H9 (cell line): ENCODE data around the gene ITM2B. TPM values are rescaled to one million over a fixed set of nuclear protein-coding genes. Genes with fewer than 3 reads are reported as not detected.

Experiments used
- DNase-seq: peaks from one replicate; pipeline ENCODE4 v3.0.0-alpha.2; 2017
- H2AFZ ChIP-seq: one replicate; pipeline ENCODE4 v1.6.1; 2013; ENCODE audit warnings: mild to moderate bottlenecking, low read length, control low read depth, moderate library complexity
- H2AK5ac ChIP-seq: 2 replicates; pipeline ENCODE4 v1.6.1; 2013; ENCODE audit warnings: low read length, control low read depth, mixed read lengths; ENCODE audit not compliant: insufficient read length
- H2BK120ac ChIP-seq: one replicate; pipeline ENCODE4 v1.6.1; 2013; ENCODE audit warnings: low read depth, mild to moderate bottlenecking, low read length, control low read depth, inconsistent platforms; ENCODE audit not compliant: poor library complexity, severe bottlenecking
- H2BK12ac ChIP-seq: 2 replicates; pipeline ENCODE4 v1.6.1; 2013; ENCODE audit warnings: low read length, control low read depth, mixed read lengths, low read depth; ENCODE audit not compliant: insufficient read length
- H2BK15ac ChIP-seq: 2 replicates; pipeline ENCODE4 v1.6.1; 2013; ENCODE audit warnings: low read depth, low read length, control low read depth
- H2BK20ac ChIP-seq: one replicate; pipeline ENCODE4 v1.6.1; 2013; ENCODE audit warnings: low read depth, mild to moderate bottlenecking, low read length, control low read depth, inconsistent platforms; ENCODE audit not compliant: poor library complexity, severe bottlenecking
- H2BK5ac ChIP-seq: 2 replicates; pipeline ENCODE4 v1.6.1; 2013; ENCODE audit warnings: low read length, control low read depth, mixed read lengths; ENCODE audit not compliant: insufficient read length
- H3K14ac ChIP-seq: 2 replicates; pipeline ENCODE4 v1.6.1; 2013; ENCODE audit warnings: low read length, control low read depth; ENCODE audit not compliant: insufficient read depth
- H3K18ac ChIP-seq: 2 replicates; pipeline ENCODE4 v1.6.1; 2013; ENCODE audit warnings: low read depth, mild to moderate bottlenecking, mixed read lengths, low read length, control low read depth; ENCODE audit not compliant: insufficient read length
- H3K23ac ChIP-seq: 2 replicates; pipeline ENCODE4 v1.6.1; 2013; ENCODE audit warnings: low read length, control low read depth, mixed read lengths, low read depth; ENCODE audit not compliant: insufficient read length
- H3K23me2 ChIP-seq: 2 replicates; pipeline ENCODE4 v1.6.1; 2013; ENCODE audit warnings: low read depth, mild to moderate bottlenecking, mixed read lengths, low read length, control low read depth; ENCODE audit not compliant: insufficient read length, poor library complexity, severe bottlenecking
- H3K27ac ChIP-seq: 2 replicates; pipeline ENCODE4 v1.5.1; 2013; ENCODE audit warnings: low read length, control low read depth, mixed read lengths, low read depth; ENCODE audit not compliant: insufficient read length
- H3K27me3 ChIP-seq: 2 replicates; pipeline ENCODE4 v1.6.1; 2013; ENCODE audit warnings: low read length, control low read depth, inconsistent platforms; ENCODE audit not compliant: insufficient read depth
- H3K4ac ChIP-seq: 2 replicates; pipeline ENCODE4 v1.6.1; 2013; ENCODE audit warnings: low read depth, mild to moderate bottlenecking, control low read depth, inconsistent platforms, low read length, moderate library complexity
- H3K4me1 ChIP-seq: 2 replicates; pipeline ENCODE4 v1.6.1; 2013; ENCODE audit warnings: low read length, control low read depth, inconsistent platforms; ENCODE audit not compliant: insufficient read depth
- H3K4me2 ChIP-seq: 2 replicates; pipeline ENCODE4 v1.6.1; 2013; ENCODE audit warnings: low read length, control low read depth, mixed read lengths; ENCODE audit not compliant: insufficient read length, insufficient read depth
- H3K56ac ChIP-seq: 2 replicates; pipeline ENCODE4 v1.6.1; 2013; ENCODE audit warnings: low read depth, mild to moderate bottlenecking, mixed read lengths, low read length, control low read depth; ENCODE audit not compliant: insufficient read length
- H3K79me1 ChIP-seq: 2 replicates; pipeline ENCODE4 v1.6.1; 2013; ENCODE audit warnings: low read depth, mild to moderate bottlenecking, moderate library complexity, low read length, control low read depth, inconsistent platforms; ENCODE audit not compliant: insufficient read depth, poor library complexity, severe bottlenecking
- H3K79me2 ChIP-seq: 2 replicates; pipeline ENCODE4 v1.6.1; 2013; ENCODE audit warnings: low read length, control low read depth, inconsistent platforms; ENCODE audit not compliant: insufficient read depth
- H3K9ac ChIP-seq: 2 replicates; pipeline ENCODE4 v1.6.1; 2013; ENCODE audit warnings: low read length, control low read depth, mixed read lengths; ENCODE audit not compliant: insufficient read length; ENCODE audit errors: extremely low read depth
- H3K9me3 ChIP-seq: one replicate; pipeline ENCODE4 v1.6.1; 2013; ENCODE audit warnings: low read depth, low read length, inconsistent platforms; ENCODE audit not compliant: control insufficient read depth
- H3T11ph ChIP-seq: one replicate; pipeline ENCODE4 v1.6.1; 2013; ENCODE audit warnings: mild to moderate bottlenecking, low read length, control low read depth, inconsistent platforms
- H4K20me1 ChIP-seq: one replicate; pipeline ENCODE4 v1.6.1; 2013; ENCODE audit not compliant: control insufficient read depth, insufficient read length, insufficient read depth
- H4K5ac ChIP-seq: 2 replicates; pipeline ENCODE4 v1.6.1; 2013; ENCODE audit warnings: low read depth, mild to moderate bottlenecking, mixed read lengths, low read length, control low read depth; ENCODE audit not compliant: insufficient read length
- H4K8ac ChIP-seq: replicated peaks from 2 replicates; pipeline ENCODE4 v1.6.1; 2013; ENCODE audit warnings: low read length, control low read depth, mixed read lengths, low read depth; ENCODE audit not compliant: insufficient read length
- H4K91ac ChIP-seq: 2 replicates; pipeline ENCODE4 v1.6.1; 2013; ENCODE audit warnings: low read depth, mild to moderate bottlenecking, moderate library complexity, mixed read lengths, low read length, control low read depth; ENCODE audit not compliant: insufficient read length
- H3K27ac Mint-ChIP-seq, 3 experiments: 2 replicates in 2 of 3; 3 replicates in 1 of 3; pipeline ENCODE4 v1.8.0; 2020 to 2021; ENCODE audit warnings: mixed read lengths in 3 of 3, mild to moderate bottlenecking in 1 of 3, moderate library complexity in 1 of 3
- H3K27me3 Mint-ChIP-seq: 2 replicates; pipeline ENCODE4 v1.8.0; 2021; ENCODE audit warnings: low read depth, mild to moderate bottlenecking, moderate library complexity, mixed read lengths
- H3K36me3 Mint-ChIP-seq, 3 experiments: 2 replicates in 2 of 3; 3 replicates in 1 of 3; pipeline ENCODE4 v1.8.0; 2020 to 2021; ENCODE audit warnings: low read depth in 3 of 3, mixed read lengths in 3 of 3; ENCODE audit not compliant: insufficient read depth in 1 of 3
- H3K4me1 Mint-ChIP-seq, 2 experiments: 2 replicates each; pipeline ENCODE4 v1.8.0; 2020; ENCODE audit warnings: mixed read lengths in 2 of 2
- H3K4me3 Mint-ChIP-seq, 2 experiments: 2 replicates in 1 of 2; 3 replicates in 1 of 2; pipeline ENCODE4 v1.8.0; 2020 to 2021; ENCODE audit warnings: mild to moderate bottlenecking in 2 of 2, mixed read lengths in 2 of 2, moderate library complexity in 1 of 2
- H3K9me3 Mint-ChIP-seq, 2 experiments: 2 replicates in 1 of 2; 3 replicates in 1 of 2; pipeline ENCODE4 v1.8.0; 2020; ENCODE audit warnings: mild to moderate bottlenecking in 2 of 2, mixed read lengths in 2 of 2, moderate library complexity in 1 of 2
- WGBS: extraction: QIAGEN DNeasy Blood & Tissue Kit; methylation state at CpG from one replicate; pipeline ENCODE4 v1.1.7; 2013; ENCODE audit warnings: missing lambda C conversion rate, low lambda C conversion rate, mixed read lengths; ENCODE audit not compliant: insufficient read length; ENCODE audit errors: extremely low coverage; 5-methylcytosine and 5-hydroxymethylcytosine counted together
- total RNA-seq: library from RNA; stranded (reverse); gene quantifications from 2 replicates; pipeline ENCODE4 v1.2.1, GENCODE V29; 2021
- TF ChIP-seq, protein P1 (sequence below): fragments of 200-600 bp; sonication (generic); conservative IDR thresholded peaks from 3 replicates; pipeline ENCODE4 v1.8.0; 2021; ENCODE audit warnings: antibody characterized with exemption, mild to moderate bottlenecking

The ITM2B gene
- total RNA-seq, 1 experiment from 2014 or later: 175 TPM

DNA sequence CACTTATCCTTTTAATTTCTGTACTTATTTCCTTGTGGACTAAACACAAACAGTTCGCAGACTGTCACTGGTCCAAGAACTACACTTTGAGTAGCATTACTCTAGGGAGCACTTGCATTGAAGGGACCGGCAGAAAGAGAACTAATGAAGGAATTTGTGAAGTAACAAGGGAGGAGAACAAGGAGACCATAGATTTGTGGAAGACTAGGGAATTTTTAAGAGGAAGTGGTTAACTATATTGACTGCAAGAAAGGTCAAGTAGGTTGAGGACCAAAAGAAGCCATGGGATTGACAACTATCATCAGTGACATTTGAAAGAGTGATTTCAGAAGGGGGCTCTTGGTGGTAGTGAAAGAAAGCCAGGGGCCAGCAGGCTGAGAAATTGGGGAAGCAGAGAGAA is 66.6 kb downstream of the ITM2B start:
- no peak overlapping the region for H2BK5ac ChIP-seq
- H3K23ac ChIP-seq: no peak overlapping the region
- no peak overlapping the region for H3K14ac ChIP-seq
- no peak overlapping the region for H3K18ac ChIP-seq
- no peak overlapping the region for H4K5ac ChIP-seq
- no peak overlapping the region for H3K27ac Mint-ChIP-seq
- no peak overlapping the region for H3K4me3 Mint-ChIP-seq
- no peak overlapping the region for H2AFZ ChIP-seq
- no peak overlapping the region for H3K9ac ChIP-seq
- no peaks in the 10 kb centered on the region for H3K79me2 ChIP-seq
- no peak overlapping the region for H4K8ac ChIP-seq
- H3K36me3 Mint-ChIP-seq: 0 out of 7 replicates have a peak, but pooled peaks cover 0 to 4% (median 0%) of the 10 kb centered on the region in 3 experiments
- no peak overlapping the region for H2BK15ac ChIP-seq
- no peak overlapping the region for H3K4ac ChIP-seq
- no CpG with 5 or more reads among the region's 2 CpGs for WGBS
- H3K79me1 ChIP-seq: no peaks in the 10 kb centered on the region
- no peak overlapping the region for H2BK20ac ChIP-seq
- H3K4me1 ChIP-seq: no peaks in the 10 kb centered on the region
- H3K27me3 ChIP-seq: no peaks in the 10 kb centered on the region
- H3K9me3 Mint-ChIP-seq: peaks cover 0 to 2% of the 10 kb centered on the region in 2 experiments; a peak in 1 of 5 replicates
- H3K9me3 ChIP-seq: no peaks in the 10 kb centered on the region
- no peaks in the 10 kb centered on the region for H4K20me1 ChIP-seq
- H2AK5ac ChIP-seq: no peak overlapping the region
- H3K27ac ChIP-seq: no peak overlapping the region
- H3K4me1 Mint-ChIP-seq: peaks cover 7 to 10% of the 10 kb centered on the region in 2 experiments
- no peak overlapping the region for H3K4me2 ChIP-seq
- H4K91ac ChIP-seq: no peak overlapping the region
- H2BK120ac ChIP-seq: no peak overlapping the region
- no peaks in the 10 kb centered on the region; the same call in 1 of the 2 replicates for H3K27me3 Mint-ChIP-seq
- H3T11ph ChIP-seq: no peak overlapping the region
- DNase-seq: no peak
- no peak overlapping the region for H2BK12ac ChIP-seq
- peaks cover 4% of the 10 kb centered on the region for H3K23me2 ChIP-seq
- TF ChIP-seq, protein P1, sequence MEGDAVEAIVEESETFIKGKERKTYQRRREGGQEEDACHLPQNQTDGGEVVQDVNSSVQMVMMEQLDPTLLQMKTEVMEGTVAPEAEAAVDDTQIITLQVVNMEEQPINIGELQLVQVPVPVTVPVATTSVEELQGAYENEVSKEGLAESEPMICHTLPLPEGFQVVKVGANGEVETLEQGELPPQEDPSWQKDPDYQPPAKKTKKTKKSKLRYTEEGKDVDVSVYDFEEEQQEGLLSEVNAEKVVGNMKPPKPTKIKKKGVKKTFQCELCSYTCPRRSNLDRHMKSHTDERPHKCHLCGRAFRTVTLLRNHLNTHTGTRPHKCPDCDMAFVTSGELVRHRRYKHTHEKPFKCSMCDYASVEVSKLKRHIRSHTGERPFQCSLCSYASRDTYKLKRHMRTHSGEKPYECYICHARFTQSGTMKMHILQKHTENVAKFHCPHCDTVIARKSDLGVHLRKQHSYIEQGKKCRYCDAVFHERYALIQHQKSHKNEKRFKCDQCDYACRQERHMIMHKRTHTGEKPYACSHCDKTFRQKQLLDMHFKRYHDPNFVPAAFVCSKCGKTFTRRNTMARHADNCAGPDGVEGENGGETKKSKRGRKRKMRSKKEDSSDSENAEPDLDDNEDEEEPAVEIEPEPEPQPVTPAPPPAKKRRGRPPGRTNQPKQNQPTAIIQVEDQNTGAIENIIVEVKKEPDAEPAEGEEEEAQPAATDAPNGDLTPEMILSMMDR: no peak
- H3K56ac ChIP-seq: no peak overlapping the region
